HL-60 (cell line): ENCODE measurements around the gene AFF3.

Source experiments
- POLR2AphosphoS5 ChIP-seq: IDR thresholded peaks from 2 replicates; pipeline ENCODE4 v1.6.1; 2012; ENCODE audit warnings: low read depth
- TF ChIP-seq, protein P1 (sequence below): IDR thresholded peaks from one replicate; pipeline ENCODE4 v1.5.1; 2011; ENCODE audit warnings: low read length, control low read depth, inconsistent platforms; ENCODE audit not compliant: insufficient read depth

DNA sequence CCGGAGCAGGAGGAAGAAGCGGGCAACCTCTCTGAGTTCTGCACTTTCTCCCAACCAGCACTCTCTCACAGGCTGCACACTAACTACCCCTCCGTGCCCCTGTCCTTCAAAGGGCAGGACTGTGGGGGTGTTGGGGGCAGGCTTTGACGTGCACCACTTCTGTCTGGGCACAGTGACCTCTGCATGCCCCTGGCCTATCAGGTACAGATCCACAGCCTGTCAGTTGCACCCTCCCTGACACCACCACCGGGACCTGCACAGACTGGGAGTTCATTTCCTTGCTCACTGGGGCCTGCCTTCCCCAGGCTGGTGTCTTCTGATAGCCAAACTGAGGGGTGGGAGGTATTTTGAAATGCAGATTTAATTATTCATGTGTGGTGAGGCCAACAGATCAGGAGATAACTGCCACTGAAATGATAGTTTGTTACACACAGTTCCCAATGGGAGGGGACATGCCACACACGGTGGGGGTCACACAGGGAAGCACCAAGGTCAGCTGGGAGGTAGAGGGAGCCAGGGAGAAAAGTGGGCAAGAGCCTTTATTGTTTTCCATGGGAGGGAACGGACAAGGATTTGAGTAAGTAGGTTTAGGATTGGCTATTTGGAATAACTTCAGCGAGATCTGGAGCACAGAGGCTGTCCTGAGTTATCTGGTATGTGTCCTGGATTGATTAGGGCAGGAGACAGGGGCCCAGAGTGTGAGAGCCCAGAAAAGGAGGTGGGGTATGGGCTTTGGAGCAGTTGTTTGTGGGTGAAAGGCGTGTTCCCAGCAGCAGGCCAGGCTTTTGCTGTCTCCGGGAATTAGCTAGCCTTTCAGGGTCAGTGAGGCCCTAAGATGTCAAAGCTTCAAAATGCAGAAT is 251.6 kb downstream of the AFF3 start:
- TF ChIP-seq, protein P1, sequence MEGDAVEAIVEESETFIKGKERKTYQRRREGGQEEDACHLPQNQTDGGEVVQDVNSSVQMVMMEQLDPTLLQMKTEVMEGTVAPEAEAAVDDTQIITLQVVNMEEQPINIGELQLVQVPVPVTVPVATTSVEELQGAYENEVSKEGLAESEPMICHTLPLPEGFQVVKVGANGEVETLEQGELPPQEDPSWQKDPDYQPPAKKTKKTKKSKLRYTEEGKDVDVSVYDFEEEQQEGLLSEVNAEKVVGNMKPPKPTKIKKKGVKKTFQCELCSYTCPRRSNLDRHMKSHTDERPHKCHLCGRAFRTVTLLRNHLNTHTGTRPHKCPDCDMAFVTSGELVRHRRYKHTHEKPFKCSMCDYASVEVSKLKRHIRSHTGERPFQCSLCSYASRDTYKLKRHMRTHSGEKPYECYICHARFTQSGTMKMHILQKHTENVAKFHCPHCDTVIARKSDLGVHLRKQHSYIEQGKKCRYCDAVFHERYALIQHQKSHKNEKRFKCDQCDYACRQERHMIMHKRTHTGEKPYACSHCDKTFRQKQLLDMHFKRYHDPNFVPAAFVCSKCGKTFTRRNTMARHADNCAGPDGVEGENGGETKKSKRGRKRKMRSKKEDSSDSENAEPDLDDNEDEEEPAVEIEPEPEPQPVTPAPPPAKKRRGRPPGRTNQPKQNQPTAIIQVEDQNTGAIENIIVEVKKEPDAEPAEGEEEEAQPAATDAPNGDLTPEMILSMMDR, result no peak
- TF ChIP-seq POLR2AphosphoS5, result no peak
